ENCODE data around the gene CLBA1.

The CLBA1 gene

GRCh38 chr14:104968541-104969401, 16.8 kb upstream of the CLBA1 start:
- no peak for DNase-seq

- DNase-seq = no peak
These were observed 15.8 kb upstream of the CLBA1 start for GRCh38 chr14:104969741-104970230.

GRCh38 chr14:104970231-104971068, 15.1 kb upstream of the CLBA1 start:
- DNase-seq = no peak

GRCh38 chr14:104971447-104972240, 13.9 kb upstream of the CLBA1 start:
- DNase-seq = no peak

- DNase-seq = no peak
These were observed 13.1 kb upstream of the CLBA1 start for GRCh38 chr14:104972301-104973134.

GRCh38 chr14:104973135-104973384, 12.5 kb upstream of the CLBA1 start:
- no peak for DNase-seq

- DNase-seq = no peak
These were observed 12.0 kb upstream of the CLBA1 start for GRCh38 chr14:104973385-104974145.

GRCh38 chr14:104974146-104974541, 11.4 kb upstream of the CLBA1 start:
- no peak for DNase-seq

- DNase-seq = peak; percentile 13
These were observed 10.8 kb upstream of the CLBA1 start for GRCh38 chr14:104974665-104975390.

GRCh38 chr14:104975481-104976197, 9.9 kb upstream of the CLBA1 start:
- DNase-seq = no peak

- peak; percentile 92 for DNase-seq
These were observed 9.2 kb upstream of the CLBA1 start for GRCh38 chr14:104976198-104977007.

- peak; percentile 19 for DNase-seq
These were observed 8.4 kb upstream of the CLBA1 start for GRCh38 chr14:104977008-104977680.

GRCh38 chr14:104977681-104978653, 7.6 kb upstream of the CLBA1 start, which contains the start of gene AHNAK2:
Gene AHNAK2 (minus strand): TSS chr14:104978374. CDS start chr14:104978237, 137 bp downstream.
- peak; percentile 58 for DNase-seq

GRCh38 chr14:104978746-104979691, 6.6 kb upstream of the CLBA1 start:
- no peak for DNase-seq

GRCh38 chr14:104979758-104980610, 5.6 kb upstream of the CLBA1 start:
- DNase-seq = no peak
